GM18519 (cell line): ENCODE results near the gene MBNL2.
"Not testable (repeated sequence)": the region's sequence is repeated elsewhere in the genome, so short reads cannot be mapped to it uniquely, and the experiment has no call there.

ENCODE experiments used
- ATAC-seq: cut with Tn5 transposase; IDR thresholded peaks from one replicate; pipeline ENCODE4 v1.9.1; 2021; ENCODE audit warnings: mild to moderate bottlenecking, moderate library complexity; ENCODE audit not compliant: unreplicated experiment, low FRiP score

Gene MBNL2

GRCh38 chr13:97339988-97340749 is 118.0 kb downstream of the MBNL2 start:
- no peak for ATAC-seq

- ATAC-seq = no peak
Observed at GRCh38 chr13:97341135-97341534, 119.0 kb downstream of the MBNL2 start.

GRCh38 chr13:97342136-97342535 is 120.0 kb downstream of the MBNL2 start:
- no peak for ATAC-seq

GRCh38 chr13:97342936-97343335 is 120.8 kb downstream of the MBNL2 start:
- ATAC-seq = no peak

- peak; percentile 81 for ATAC-seq
Observed at GRCh38 chr13:97344265-97345175, 122.4 kb downstream of the MBNL2 start.

GRCh38 chr13:97346097-97346496 is 124.0 kb downstream of the MBNL2 start:
- ATAC-seq = no peak

- ATAC-seq = no peak
Observed at GRCh38 chr13:97346561-97347254, 124.6 kb downstream of the MBNL2 start.

- ATAC-seq = no peak
Observed at GRCh38 chr13:97347255-97347932, 125.3 kb downstream of the MBNL2 start.

- ATAC-seq = no peak
Observed at GRCh38 chr13:97348569-97349100, 126.5 kb downstream of the MBNL2 start.

- ATAC-seq = not testable (repeated sequence)
Observed at GRCh38 chr13:97352012-97352411, 129.9 kb downstream of the MBNL2 start.

- ATAC-seq = no peak
Observed at GRCh38 chr13:97352815-97353214, 130.7 kb downstream of the MBNL2 start.

- ATAC-seq = no peak
Observed at GRCh38 chr13:97353927-97354675, 132.0 kb downstream of the MBNL2 start.

GRCh38 chr13:97354808-97355207 is 132.7 kb downstream of the MBNL2 start:
- ATAC-seq = no peak

- ATAC-seq = no peak
Observed at GRCh38 chr13:97356592-97356991, 134.5 kb downstream of the MBNL2 start.

GRCh38 chr13:97359181-97360057 is 137.3 kb downstream of the MBNL2 start:
- peak; percentile 96 for ATAC-seq

GRCh38 chr13:97360610-97361009 is 138.5 kb downstream of the MBNL2 start:
- ATAC-seq = no peak

GRCh38 chr13:97364031-97364430 is 141.9 kb downstream of the MBNL2 start:
- no peak for ATAC-seq

GRCh38 chr13:97364827-97365226 is 142.7 kb downstream of the MBNL2 start:
- no peak for ATAC-seq
